HT1080 (cell line): ENCODE data around the gene FBH1. TPM values are rescaled to one million over a fixed set of nuclear protein-coding genes. Genes with fewer than 3 reads are reported as not detected.
"Not testable (repeated sequence)": the region's sequence is repeated elsewhere in the genome, so short reads cannot be mapped to it uniquely, and the experiment has no call there.

Experiments
- DNase-seq: peaks from one replicate; pipeline ENCODE4 v3.0.0-alpha.2; 2015; ENCODE audit warnings: low read depth
- polyA plus RNA-seq, 2 experiments: library from polyadenylated mRNA; depleted of rRNA; stranded (reverse); fragments of >200 nt; gene quantifications; 2 replicates each; pipeline ENCODE4 v1.2.3, GENCODE V29; 2015
- total RNA-seq: library from RNA; depleted of rRNA; stranded (reverse); fragments of >200 nt; shearing (Covaris generic); gene quantifications from 2 replicates; pipeline ENCODE4 v1.2.3, GENCODE V29; 2014; rRNA removed

The FBH1 gene
- total RNA-seq, result 66.5 and 77.0 TPM in 2 replicates
- 58.4 and 61.8 TPM in 2 replicates for polyA plus RNA-seq (2015; cell fraction: cytosol; rRNA removed)
- polyA plus RNA-seq (2015; cell fraction: nucleus; rRNA removed), result 86.4 and 91.6 TPM in 2 replicates

GRCh38 chr10:5889624-5890451 lies at the start of gene FBH1, which contains the start of gene ANKRD16:
Gene FBH1 (plus strand): TSS chr10:5890243. CDS start chr10:5890346, 103 bp downstream.
Gene ANKRD16 (minus strand): TSS chr10:5889893. CDS start chr10:5889354, 539 bp downstream.
- DNase-seq, result peak; percentile 98

GRCh38 chr10:5840314-5841307 lies 49.4 kb upstream of the FBH1 start:
- no peak for DNase-seq

- no peak for DNase-seq
Measured at GRCh38 chr10:5841965-5842364, 48.1 kb upstream of the FBH1 start.

GRCh38 chr10:5843686-5844344 lies 46.2 kb upstream of the FBH1 start:
- DNase-seq, result no peak

GRCh38 chr10:5844345-5845055 lies 45.5 kb upstream of the FBH1 start:
- no peak for DNase-seq

- DNase-seq, result not testable (repeated sequence)
Measured at GRCh38 chr10:5846667-5847066, 43.4 kb upstream of the FBH1 start.

GRCh38 chr10:5854131-5854475 lies 35.9 kb upstream of the FBH1 start:
- DNase-seq, result no peak

- no peak for DNase-seq
Measured at GRCh38 chr10:5855979-5856700, 33.9 kb upstream of the FBH1 start.

- no peak for DNase-seq
Measured at GRCh38 chr10:5856701-5857004, 33.4 kb upstream of the FBH1 start.

- DNase-seq, result no peak
Measured at GRCh38 chr10:5858811-5859210, 31.2 kb upstream of the FBH1 start.

- no peak for DNase-seq
Measured at GRCh38 chr10:5860066-5860465, 30.0 kb upstream of the FBH1 start.

- no peak for DNase-seq
Measured at GRCh38 chr10:5862360-5862961, 27.6 kb upstream of the FBH1 start.

GRCh38 chr10:5862981-5863685 lies 26.9 kb upstream of the FBH1 start:
- not testable (repeated sequence) for DNase-seq

- DNase-seq, result not testable (repeated sequence)
Measured at GRCh38 chr10:5866451-5867081, 23.5 kb upstream of the FBH1 start.

GRCh38 chr10:5867091-5867615 lies 22.9 kb upstream of the FBH1 start:
- not testable (repeated sequence) for DNase-seq

- not testable (repeated sequence) for DNase-seq
Measured at GRCh38 chr10:5868383-5868782, 21.7 kb upstream of the FBH1 start.

- no peak for DNase-seq
Measured at GRCh38 chr10:5869156-5869555, 20.9 kb upstream of the FBH1 start.

- no peak for DNase-seq
Measured at GRCh38 chr10:5871596-5871995, 18.4 kb upstream of the FBH1 start.
